Prostate gland (tissue), 2 donors: ENCODE results near the gene PRKAR1B. TPM values are rescaled to one million over a fixed set of nuclear protein-coding genes. Genes with fewer than 3 reads are reported as not detected.

Source experiments
- DNase-seq: peaks from one replicate; pipeline ENCODE4 v3.0.0-alpha.2; 2019; ENCODE audit warnings: low spot score
- H3K27ac ChIP-seq, 2 donors: fragments of 200-600 bp; sonication (generic); 2 replicates each; pipeline ENCODE4 v1.5.1; 2017 to 2019
- H3K27me3 ChIP-seq: fragments of 200-600 bp; sonication (generic); replicated peaks from 2 replicates; pipeline ENCODE4 v1.5.1; 2019; ENCODE audit not compliant: insufficient read depth
- H3K36me3 ChIP-seq, 2 donors: fragments of 200-600 bp; sonication (generic); 1 replicate in 1 of 2; 2 replicates in 1 of 2; pipeline versions ENCODE4 v1.5.1 to v1.8.1; 2017 to 2019
- H3K4me1 ChIP-seq: fragments of 200-600 bp; sonication (generic); replicated peaks from 2 replicates; pipeline ENCODE4 v1.5.1; 2019
- H3K4me3 ChIP-seq, 2 donors: fragments of 200-600 bp; sonication (generic); 2 replicates each; pipeline ENCODE4 v1.5.1; 2017 to 2019
- H3K9me3 ChIP-seq: fragments of 200-600 bp; sonication (generic); 2 replicates; pipeline ENCODE4 v1.5.1; 2017
- POLR2A ChIP-seq: fragments of 450-650 bp; IDR thresholded peaks from one replicate; pipeline ENCODE4 v1.6.1; 2016; ENCODE audit warnings: antibody characterized with exemption, mild to moderate bottlenecking
- POLR2AphosphoS5 ChIP-seq: sonication (generic); formaldehyde crosslinking; IDR thresholded peaks from one replicate; pipeline ENCODE4 v1.6.1; 2017; ENCODE audit warnings: antibody characterized with exemption
- WGBS: methylation state at CpG from one replicate; pipeline ENCODE4 v1.1.5; 2018; 5-methylcytosine and 5-hydroxymethylcytosine counted together
- intact Hi-C: fragments of 100-400 bp; cut with DNase I; formaldehyde crosslinking; loops from one replicate; pipeline ENCODE4 v1.14.2; 2022
- total RNA-seq, 2 donors: library from RNA; depleted of rRNA; stranded (reverse); fragments of >200 nt; gene quantifications; one replicate each; pipeline ENCODE4 v1.1.0, GENCODE V29; 2016
- TF ChIP-seq, protein P1 (sequence below), 4 experiments: fragments of 200-600 bp in 2 of 4; fragments of 450-650 bp in 2 of 4; sonication (generic) in 2 of 4; IDR thresholded peaks; 1 replicate in 3 of 4; 2 replicates in 1 of 4; pipeline ENCODE4 v1.5.1; 2016 to 2019; ENCODE audit warnings: antibody characterized with exemption in 4 of 4, mild to moderate bottlenecking in 2 of 4, moderate library complexity in 2 of 4

PRKAR1B gene
- total RNA-seq, 2 donors from 2014 or later = 20.2 to 44.8 TPM

- intact Hi-C loops = no loop called here
- H3K4me1 ChIP-seq = no peaks in the 10 kb centered on the region
- H3K27me3 ChIP-seq = no peaks in the 10 kb centered on the region
- no peak overlapping the region for H3K27ac ChIP-seq
- WGBS = 96% methylated on average over 19 of the region's 19 CpGs
- no peak for DNase-seq
- no peaks in the 10 kb centered on the region for H3K36me3 ChIP-seq
- TF ChIP-seq, protein P1, sequence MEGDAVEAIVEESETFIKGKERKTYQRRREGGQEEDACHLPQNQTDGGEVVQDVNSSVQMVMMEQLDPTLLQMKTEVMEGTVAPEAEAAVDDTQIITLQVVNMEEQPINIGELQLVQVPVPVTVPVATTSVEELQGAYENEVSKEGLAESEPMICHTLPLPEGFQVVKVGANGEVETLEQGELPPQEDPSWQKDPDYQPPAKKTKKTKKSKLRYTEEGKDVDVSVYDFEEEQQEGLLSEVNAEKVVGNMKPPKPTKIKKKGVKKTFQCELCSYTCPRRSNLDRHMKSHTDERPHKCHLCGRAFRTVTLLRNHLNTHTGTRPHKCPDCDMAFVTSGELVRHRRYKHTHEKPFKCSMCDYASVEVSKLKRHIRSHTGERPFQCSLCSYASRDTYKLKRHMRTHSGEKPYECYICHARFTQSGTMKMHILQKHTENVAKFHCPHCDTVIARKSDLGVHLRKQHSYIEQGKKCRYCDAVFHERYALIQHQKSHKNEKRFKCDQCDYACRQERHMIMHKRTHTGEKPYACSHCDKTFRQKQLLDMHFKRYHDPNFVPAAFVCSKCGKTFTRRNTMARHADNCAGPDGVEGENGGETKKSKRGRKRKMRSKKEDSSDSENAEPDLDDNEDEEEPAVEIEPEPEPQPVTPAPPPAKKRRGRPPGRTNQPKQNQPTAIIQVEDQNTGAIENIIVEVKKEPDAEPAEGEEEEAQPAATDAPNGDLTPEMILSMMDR (IDR thresholded peaks at IDR 0.05) = no peak
- TF ChIP-seq POLR2AphosphoS5 = no peak
- no peak for TF ChIP-seq POLR2A
- H3K9me3 ChIP-seq = no peaks in the 10 kb centered on the region
- no peak overlapping the region for H3K4me3 ChIP-seq
Observed at GRCh38 chr7:683526-684205, 43.4 kb downstream of the PRKAR1B start.

- no peaks in the 10 kb centered on the region for H3K9me3 ChIP-seq
- TF ChIP-seq POLR2AphosphoS5 (no peak), POLR2A (no peak)
- TF ChIP-seq, protein P1 (IDR thresholded peaks at IDR 0.05) = no peak
- DNase-seq = no peak
- no peak overlapping the region for H3K4me3 ChIP-seq
- H3K27me3 ChIP-seq = no peaks in the 10 kb centered on the region
- H3K36me3 ChIP-seq = no peaks in the 10 kb centered on the region
- intact Hi-C loops = no loop called here
- no peaks in the 10 kb centered on the region for H3K4me1 ChIP-seq
- WGBS = 95% methylated on average over 10 of the region's 11 CpGs
- no peak overlapping the region for H3K27ac ChIP-seq
Observed at GRCh38 chr7:682810-683209, 44.3 kb downstream of the PRKAR1B start.

- H3K4me1 ChIP-seq = no peaks in the 10 kb centered on the region
- intact Hi-C loops = no loop called here
- H3K27me3 ChIP-seq = no peaks in the 10 kb centered on the region
- no peak for DNase-seq
- H3K36me3 ChIP-seq = no peaks in the 10 kb centered on the region
- TF ChIP-seq POLR2A (no peak), POLR2AphosphoS5 (no peak)
- TF ChIP-seq, protein P1 (IDR thresholded peaks at IDR 0.05) = no peak
- no peak overlapping the region for H3K27ac ChIP-seq
- no peaks in the 10 kb centered on the region for H3K9me3 ChIP-seq
- H3K4me3 ChIP-seq = no peak overlapping the region
- WGBS = 93% methylated on average over 13 of the region's 13 CpGs
Observed at GRCh38 chr7:681551-682307, 45.4 kb downstream of the PRKAR1B start.

GRCh38 chr7:680411-681127 is 46.5 kb downstream of the PRKAR1B start:
- intact Hi-C loops = no loop called here
- WGBS = 97% methylated on average over 25 of the region's 25 CpGs

More at GRCh38 chr7:680411-681127, 46.5 kb downstream of the PRKAR1B start:
- Histone ChIP-seq H3K27ac (no peak overlapping the region), H3K36me3 (no peaks in the 10 kb centered on the region), H3K9me3 (no peaks in the 10 kb centered on the region), H3K27me3 (no peaks in the 10 kb centered on the region), H3K4me1 (no peaks in the 10 kb centered on the region), H3K4me3 (no peak overlapping the region)
- TF ChIP-seq POLR2A (no peak), POLR2AphosphoS5 (no peak)
- TF ChIP-seq, protein P1 (IDR thresholded peaks at IDR 0.05) = no peak
- no peak for DNase-seq
